Mucosa of descending colon (tissue), 3 donors: ENCODE data around the gene TRAPPC6A. TPM values are rescaled to one million over a fixed set of nuclear protein-coding genes. Genes with fewer than 3 reads are reported as not detected.

Experiments used
- ATAC-seq: fragments of 200-7000 bp; cut with Tn5 transposase; one replicate; pipeline ENCODE4 v1.9.1; 2020; ENCODE audit warnings: mild to moderate bottlenecking, moderate library complexity
- DNase-seq, 3 donors: peaks; one replicate each; pipeline ENCODE4 v3.0.0-alpha.2; 2020
- H3K36me3 ChIP-seq: fragments of 200-600 bp; one replicate; pipeline ENCODE4 v1.8.0; 2021; ENCODE audit warnings: low read depth, mild to moderate bottlenecking
- H3K4me1 ChIP-seq: fragments of 200-600 bp; one replicate; pipeline ENCODE4 v1.8.0; 2021; ENCODE audit warnings: low read depth, mild to moderate bottlenecking
- H3K4me3 ChIP-seq: fragments of 200-600 bp; one replicate; pipeline ENCODE4 v1.8.0; 2021; ENCODE audit warnings: mild to moderate bottlenecking
- H3K9me3 ChIP-seq: fragments of 200-600 bp; one replicate; pipeline ENCODE4 v1.8.0; 2021; ENCODE audit warnings: mild to moderate bottlenecking
- CTCF ChIP-seq: fragments of 200-600 bp; IDR thresholded peaks from one replicate; pipeline ENCODE4 v1.8.0; 2022; ENCODE audit warnings: antibody characterized with exemption, mild to moderate bottlenecking
- intact Hi-C, 2 donors: fragments of 100-400 bp; cut with DNase I in 1 of 2; cut with micrococcal nuclease in 1 of 2; formaldehyde crosslinking; loops; one replicate each; pipeline versions ENCODE4 v1.11.0 to v1.11.1; 2022; cut with DNase I, micrococcal nuclease
- total RNA-seq, 3 donors: library from RNA; stranded (reverse); fragmentation: NEBNext Ultra II Directional in 2 of 3; extraction: Animal tissue kit (Norgen Biotek cat#: 25700) in 2 of 3; gene quantifications; one replicate each; pipeline versions ENCODE4 v1.2.1 to v1.2.4, GENCODE V29; 2021 to 2023
- donor health status: DM: no; HTN: no; CAD: no; lungs with moderate emphysema.
- donor health status: DM: no; HTN: no; CAD: no.
- donor health status: DM: no; HTN: yes; CAD: no.

Gene TRAPPC6A
- total RNA-seq, 3 donors from 2014 or later, result 29.0 to 45.1 (median 37.4) TPM

GRCh38 chr19:45156011-45156630, 21.9 kb downstream of the TRAPPC6A start:
- Histone ChIP-seq H3K9me3 (no peaks in the 10 kb centered on the region), H3K36me3 (no peaks in the 10 kb centered on the region), H3K4me1 (peaks cover 31% of the 10 kb centered on the region), H3K4me3 (no peak overlapping the region)
- ATAC-seq, result no peak
- intact Hi-C loops, result no loop called here
- TF ChIP-seq CTCF, result no peak
- DNase-seq, result no peak

DNA sequence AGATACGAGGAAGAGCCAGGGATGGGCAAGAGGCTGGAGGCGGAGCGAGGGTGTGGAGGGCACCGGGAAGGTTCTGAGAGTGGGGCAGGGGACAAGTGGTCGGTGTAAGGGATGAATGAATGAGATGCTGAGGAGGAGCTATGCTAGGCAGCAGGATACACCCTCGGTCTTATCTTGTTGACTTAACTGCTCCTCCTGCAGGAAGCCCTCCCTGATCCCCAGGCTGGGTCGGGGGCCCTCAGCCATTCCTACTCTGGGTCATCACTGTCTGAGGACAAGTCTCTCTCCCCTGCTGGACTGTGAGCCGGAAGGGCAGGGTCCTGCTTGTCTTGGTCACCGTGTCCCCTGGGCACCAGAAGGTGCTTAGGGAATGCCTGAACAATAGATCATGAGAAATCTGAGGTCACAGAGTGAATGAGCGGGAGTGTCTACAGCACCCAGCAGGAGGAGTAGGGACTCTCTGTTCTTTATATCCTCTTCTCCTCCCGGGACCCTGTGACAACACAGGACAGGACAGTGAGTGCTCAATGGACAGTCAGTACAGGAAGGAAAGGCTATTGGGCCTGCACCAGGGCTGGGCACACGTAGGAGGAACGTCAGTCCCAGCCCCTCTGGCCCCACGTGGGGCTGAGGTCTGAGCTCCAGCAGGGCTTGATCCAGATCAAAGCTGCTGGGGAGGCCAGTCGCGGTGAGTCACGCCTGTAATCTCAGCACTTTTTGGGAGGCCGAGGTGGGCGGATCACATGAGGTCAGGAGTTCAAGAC, 23.8 kb downstream of the TRAPPC6A start:
- DNase-seq (no peak), ATAC-seq (peak; percentile 23)

DNA sequence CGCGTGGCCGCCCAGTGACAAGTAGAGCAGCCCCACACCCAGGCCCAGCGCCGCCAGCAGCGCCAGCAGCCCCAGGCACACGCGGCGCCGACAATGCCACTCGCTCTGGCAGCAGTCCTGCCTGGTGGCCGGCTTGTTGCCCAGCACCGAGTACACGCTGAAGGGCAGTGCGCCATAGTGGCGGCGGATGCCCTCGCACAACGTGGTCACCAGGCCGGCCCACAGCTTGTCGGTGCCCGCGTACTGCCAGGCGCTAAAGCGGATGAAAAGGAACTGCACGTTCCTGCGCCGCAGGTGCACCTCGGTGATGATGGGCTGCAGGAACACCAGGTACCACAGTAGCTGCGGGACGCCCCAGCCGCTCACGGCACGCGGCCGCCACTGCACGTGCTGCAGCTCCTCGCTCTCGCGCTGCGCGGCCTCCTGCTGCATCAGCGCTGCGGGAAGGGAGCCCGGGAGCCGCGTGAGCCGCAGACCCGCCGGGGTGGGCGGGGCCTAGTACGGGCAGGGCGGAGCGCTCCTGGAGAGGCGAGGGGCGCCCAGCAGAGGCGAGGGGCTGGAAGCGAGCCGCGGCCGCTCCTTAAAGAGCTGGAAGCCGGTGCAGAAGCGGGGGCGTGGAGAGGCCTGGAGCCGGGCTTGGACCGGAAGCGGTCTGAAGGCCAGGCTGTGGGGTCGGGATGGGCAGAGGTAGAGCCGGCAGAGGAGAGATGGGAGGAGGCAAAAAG, 24.5 kb downstream of the TRAPPC6A start:
- Histone ChIP-seq H3K4me1 (peaks cover 31% of the 10 kb centered on the region), H3K9me3 (no peaks in the 10 kb centered on the region), H3K4me3 (no peak overlapping the region), H3K36me3 (no peaks in the 10 kb centered on the region)
- peak in 1 of 3 donors; percentile 55 for DNase-seq
- ATAC-seq, result peak; percentile 30
- no peak for TF ChIP-seq CTCF
- intact Hi-C loops, result no loop called here

More for the DNA sequence above, 23.8 kb downstream of the TRAPPC6A start:
- intact Hi-C loops, result no loop called here
- TF ChIP-seq CTCF, result no peak
- Histone ChIP-seq H3K4me1 (peaks cover 31% of the 10 kb centered on the region), H3K4me3 (no peak overlapping the region), H3K36me3 (no peaks in the 10 kb centered on the region), H3K9me3 (no peaks in the 10 kb centered on the region)

DNA sequence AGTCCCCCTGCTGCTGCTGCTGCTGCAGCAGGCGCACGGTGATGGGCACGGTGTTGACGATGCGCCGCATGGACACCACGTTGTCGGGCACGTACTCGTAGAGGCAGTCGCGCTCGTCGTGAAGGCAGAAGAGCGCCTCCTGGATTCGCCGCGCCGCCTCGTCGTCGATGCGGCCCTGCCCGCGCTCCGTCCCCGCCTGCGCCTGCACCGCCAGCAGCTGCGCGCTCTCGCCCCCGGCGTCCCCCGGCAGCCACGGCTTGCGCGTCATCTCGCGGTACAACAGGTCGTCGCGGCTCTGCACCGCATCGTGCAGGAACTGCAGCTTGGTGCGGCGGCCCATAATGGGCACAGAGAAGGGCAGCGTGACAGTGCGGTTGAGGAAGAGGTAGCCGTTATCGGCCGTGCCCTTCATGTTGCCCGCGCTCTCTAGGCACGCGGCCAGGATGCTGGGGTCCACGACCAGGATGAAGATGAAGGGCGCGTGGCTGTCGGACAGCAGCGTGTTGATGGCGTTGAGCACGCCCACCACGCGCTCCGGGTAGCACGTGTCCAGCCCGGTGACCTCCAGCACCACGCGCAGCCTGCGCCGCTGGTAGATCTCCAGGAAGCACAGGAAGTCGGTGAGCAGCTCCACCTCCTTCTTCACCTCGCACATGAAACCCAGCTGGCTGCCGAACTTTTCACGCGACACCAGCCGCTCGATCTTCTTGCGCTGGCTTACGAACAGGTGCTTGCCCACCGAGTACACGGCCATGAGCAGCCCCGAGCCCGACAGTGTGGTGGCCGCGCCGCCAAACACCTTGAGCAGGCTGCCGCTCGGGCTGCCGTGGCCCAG, 25.3 kb downstream of the TRAPPC6A start:
- Histone ChIP-seq H3K4me3 (no peak overlapping the region), H3K9me3 (no peaks in the 10 kb centered on the region), H3K36me3 (no peaks in the 10 kb centered on the region), H3K4me1 (peaks cover 31% of the 10 kb centered on the region)
- intact Hi-C loops, result no loop called here
- TF ChIP-seq CTCF, result no peak
- DNase-seq (peak in 2 of 3 donors; percentile 56 to 69), ATAC-seq (peak; percentile 60)

GRCh38 chr19:45151821-45152503, 26.1 kb downstream of the TRAPPC6A start:
- intact Hi-C loops, result no loop called here
- DNase-seq (no peak), ATAC-seq (no peak)
- H3K9me3 ChIP-seq, result no peaks in the 10 kb centered on the region
- peaks cover 31% of the 10 kb centered on the region for H3K4me1 ChIP-seq
- no peaks in the 10 kb centered on the region for H3K36me3 ChIP-seq
- H3K4me3 ChIP-seq, result no peak overlapping the region
- TF ChIP-seq CTCF, result no peak
